ENCODE measurements around the gene OR5B12. TPM values are rescaled to one million over a fixed set of nuclear protein-coding genes. Genes with fewer than 3 reads are reported as not detected.
"Not testable (repeated sequence)": the region's sequence is repeated elsewhere in the genome, so short reads cannot be mapped to it uniquely, and the experiment has no call there.

The OR5B12 gene
- polyA plus RNA-seq (ENCODE audit: insufficient read length in 4 of 4): under 1 TPM in 1 of 4 donors, not detected in 3; 0.38 TPM

- no peak for DNase-seq (ENCODE audit: low read depth in 4 of 4, low spot score in 3 of 4)
Observed at GRCh38 chr11:58442136-58442535, at the start of gene OR5B12. TSS of gene OR5B12 (minus strand) at chr11:58442236. CDS start at chr11:58440151, 2,085 bp downstream.

GRCh38 chr11:58490827-58491226 lies 48.8 kb upstream of the OR5B12 start:
- DNase-seq (ENCODE audit: low read depth in 4 of 4, low spot score in 3 of 4): no peak

- DNase-seq (ENCODE audit: low read depth in 4 of 4, low spot score in 3 of 4): no peak
Observed at GRCh38 chr11:58487170-58487569, 45.1 kb upstream of the OR5B12 start.

GRCh38 chr11:58485961-58486360 lies 43.9 kb upstream of the OR5B12 start:
- DNase-seq (ENCODE audit: low read depth in 4 of 4, low spot score in 3 of 4): no peak

GRCh38 chr11:58471892-58472291 lies 29.9 kb upstream of the OR5B12 start:
- DNase-seq (ENCODE audit: low read depth in 4 of 4, low spot score in 3 of 4): no peak

DNA sequence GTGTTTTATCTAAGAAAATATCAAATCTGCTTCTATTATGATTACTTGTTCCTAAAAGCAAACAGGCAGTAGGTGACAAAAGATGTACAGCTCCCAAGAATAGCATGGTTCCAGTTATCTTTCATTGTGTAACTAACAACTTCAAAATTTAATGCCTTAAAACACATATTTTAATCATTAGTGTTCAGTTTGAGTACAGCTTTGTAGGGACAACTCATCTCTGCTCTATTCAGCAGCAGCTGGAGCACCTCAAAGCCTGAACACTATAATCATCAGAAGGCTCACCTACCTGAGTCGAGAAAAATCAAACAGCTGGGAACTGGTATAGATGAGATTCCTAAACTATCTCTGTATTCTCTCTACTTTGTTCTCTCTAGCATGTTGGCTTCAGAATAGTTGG lies 24.3 kb upstream of the OR5B12 start:
- no peak for DNase-seq (ENCODE audit: low read depth in 4 of 4, low spot score in 3 of 4)

- no peak for DNase-seq (ENCODE audit: low read depth in 4 of 4, low spot score in 3 of 4)
Observed at GRCh38 chr11:58465690-58466089, 23.7 kb upstream of the OR5B12 start.

DNA sequence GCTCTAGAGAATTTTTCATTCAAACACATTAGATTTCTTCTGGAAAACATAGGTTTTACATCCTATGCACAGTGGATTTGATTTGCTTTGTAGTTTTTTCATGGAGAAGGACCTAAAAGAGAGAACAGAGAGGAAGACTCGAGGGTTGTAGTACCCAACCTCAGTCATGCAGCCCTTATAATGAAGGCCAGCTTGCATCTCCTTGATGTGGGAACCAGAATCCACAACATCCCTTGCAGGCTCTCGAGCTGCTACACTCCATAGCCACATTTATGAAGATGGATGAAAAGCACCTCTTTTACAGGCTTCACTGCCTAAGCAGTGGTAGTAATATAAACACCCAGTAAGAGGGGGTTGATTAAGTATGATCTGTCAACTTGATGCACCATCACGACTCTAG lies 9.5 kb upstream of the OR5B12 start:
- DNase-seq (ENCODE audit: low read depth in 4 of 4, low spot score in 3 of 4): no peak

GRCh38 chr11:58446294-58446693 lies 4.3 kb upstream of the OR5B12 start:
- no peak for DNase-seq (ENCODE audit: low read depth in 4 of 4, low spot score in 3 of 4)

DNA sequence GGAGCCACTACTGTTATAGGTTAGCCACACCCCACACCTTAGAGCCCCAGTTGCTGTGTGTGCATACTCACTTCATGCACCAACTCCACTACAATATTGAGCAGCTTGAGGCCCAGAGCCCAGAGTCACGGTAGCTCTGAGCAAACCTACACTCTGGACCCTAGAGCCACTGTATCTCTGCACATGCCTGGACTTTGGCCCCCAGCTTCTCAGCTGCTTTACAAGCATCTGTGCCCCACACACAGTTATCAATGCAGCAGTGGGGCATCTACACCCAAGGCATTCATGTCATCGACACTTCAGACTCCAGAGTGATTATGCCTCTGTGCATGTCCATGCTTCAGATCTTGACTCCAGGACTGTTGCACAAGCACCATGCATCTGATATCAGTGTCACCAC lies 2.3 kb upstream of the OR5B12 start:
- no peak for DNase-seq (ENCODE audit: low read depth in 4 of 4, low spot score in 3 of 4)

- DNase-seq (ENCODE audit: low read depth in 4 of 4, low spot score in 3 of 4): no peak
Observed at GRCh38 chr11:58438486-58438885, 3.5 kb downstream of the OR5B12 start.

GRCh38 chr11:58434217-58434616 lies 7.8 kb downstream of the OR5B12 start:
- no peak for DNase-seq (ENCODE audit: low read depth in 4 of 4, low spot score in 3 of 4)

DNA sequence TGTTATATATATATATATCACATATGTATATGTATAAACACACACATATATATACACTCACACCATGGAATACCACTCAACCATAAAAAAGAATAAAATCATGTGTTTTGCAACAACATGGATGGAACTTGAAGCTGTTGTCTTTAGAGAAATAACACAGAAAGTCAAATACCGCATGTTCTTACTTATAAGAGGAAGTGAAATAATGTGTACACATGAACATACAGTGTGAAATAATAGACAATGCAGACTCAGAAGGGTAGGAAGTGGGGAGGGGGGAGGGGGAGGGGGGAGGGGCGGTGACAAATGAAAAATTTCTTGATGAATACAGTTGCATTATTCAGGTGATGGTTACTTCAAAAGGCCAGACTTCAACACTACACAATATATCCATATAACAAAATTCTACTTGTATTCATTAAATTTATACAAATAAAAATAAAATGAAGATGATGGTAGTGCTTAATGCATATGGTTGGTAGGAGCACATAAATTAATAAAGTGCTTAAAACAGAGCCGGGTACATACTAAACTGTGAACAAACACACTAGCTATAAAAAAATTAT lies 8.3 kb downstream of the OR5B12 start:
- no peak for DNase-seq (ENCODE audit: low read depth in 4 of 4, low spot score in 3 of 4)

GRCh38 chr11:58429273-58429672 lies 12.8 kb downstream of the OR5B12 start:
- no peak for DNase-seq (ENCODE audit: low read depth in 4 of 4, low spot score in 3 of 4)

GRCh38 chr11:58428021-58428420 lies 14.0 kb downstream of the OR5B12 start, which contains the start of gene OR5B2:
TSS of gene OR5B2 (minus strand) at chr11:58428121. CDS start at chr11:58423261, 4,860 bp downstream.
- DNase-seq (ENCODE audit: low read depth in 4 of 4, low spot score in 3 of 4): no peak

- no peak for DNase-seq (ENCODE audit: low read depth in 4 of 4, low spot score in 3 of 4)
Observed at GRCh38 chr11:58406774-58407173, 35.3 kb downstream of the OR5B12 start, which contains the start of gene OR5B3. TSS of gene OR5B3 (minus strand) at chr11:58406874. CDS start at chr11:58403409, 3,465 bp downstream.

DNA sequence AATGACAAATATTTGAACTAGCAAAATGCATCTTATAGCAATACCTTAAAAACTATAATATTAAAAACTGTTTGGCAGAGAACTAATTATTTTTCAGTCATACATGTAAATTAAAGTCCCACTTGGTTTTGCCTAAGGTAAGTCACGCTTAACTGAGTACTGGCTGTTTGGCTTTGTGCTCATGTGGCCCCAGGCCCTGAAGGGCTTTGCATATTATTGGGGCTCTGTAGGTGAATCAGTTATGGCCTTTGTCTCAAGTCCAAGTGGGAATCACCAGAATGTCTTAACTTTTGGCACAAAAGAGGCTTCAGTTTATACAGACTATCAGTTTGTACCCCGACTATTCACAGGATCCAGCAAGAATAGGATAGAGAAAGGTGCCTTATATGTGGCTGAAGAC lies 42.4 kb downstream of the OR5B12 start:
- not testable (repeated sequence) for DNase-seq (ENCODE audit: low read depth in 4 of 4, low spot score in 3 of 4)

DNA sequence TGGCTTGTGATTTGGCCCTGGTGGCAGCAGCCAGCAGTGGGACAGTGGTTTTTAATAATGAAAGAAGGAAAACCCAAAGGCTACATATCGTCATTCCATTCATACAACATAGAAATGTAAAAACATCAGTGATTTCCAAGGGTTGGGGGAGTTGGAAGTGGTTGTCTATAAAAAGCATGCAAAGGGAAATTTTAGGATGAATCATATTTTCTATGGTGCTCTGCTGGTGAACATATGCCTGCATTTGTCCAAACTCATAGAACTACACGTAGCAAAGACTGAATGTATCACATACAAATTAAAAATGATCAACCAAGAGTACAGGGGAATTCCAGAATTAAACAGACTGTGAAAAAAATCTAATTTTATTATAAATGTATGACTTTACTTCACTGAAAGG lies 46.5 kb downstream of the OR5B12 start:
- DNase-seq (ENCODE audit: low read depth in 4 of 4, low spot score in 3 of 4): no peak

- DNase-seq (ENCODE audit: low read depth in 4 of 4, low spot score in 3 of 4): no peak
Observed at GRCh38 chr11:58394195-58394594, 47.8 kb downstream of the OR5B12 start.

DNA sequence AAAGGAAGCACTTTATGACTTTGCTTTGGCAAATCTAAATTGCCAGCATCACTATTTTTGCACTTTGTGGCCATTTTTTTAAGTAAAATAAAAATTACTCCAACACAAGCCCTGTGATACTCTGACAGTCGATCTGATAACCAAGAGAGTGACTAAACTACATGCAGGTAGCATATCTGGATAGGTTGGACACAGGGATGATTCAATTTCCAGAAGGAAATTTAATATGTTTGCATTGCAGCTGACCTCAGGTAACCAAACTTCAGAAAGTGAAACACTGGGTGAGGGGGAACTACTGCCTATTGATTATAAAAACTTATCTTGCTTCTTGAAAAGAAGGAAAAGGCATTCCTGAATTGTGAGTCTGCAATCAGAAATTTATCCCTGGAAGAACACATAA lies 49.3 kb downstream of the OR5B12 start:
- no peak for DNase-seq (ENCODE audit: low read depth in 4 of 4, low spot score in 3 of 4)

GRCh38 chr11:58391879-58392278 lies 50.2 kb downstream of the OR5B12 start:
- no peak for DNase-seq (ENCODE audit: low read depth in 4 of 4, low spot score in 3 of 4)

- no peak for DNase-seq (ENCODE audit: low read depth in 4 of 4, low spot score in 3 of 4)
Observed at GRCh38 chr11:58390551-58391063, 51.4 kb downstream of the OR5B12 start.

All from left renal pelvis (tissue), 4 donors.